22Rv1 (cell line): ENCODE measurements around the gene TMTC3.

Experiments used
- H3K27ac ChIP-seq: fragments of 450-650 bp; 2 replicates; pipeline ENCODE4 v1.5.1; 2017
- ZFX ChIP-seq: fragments of 450-650 bp; IDR thresholded peaks from 2 replicates; pipeline ENCODE4 v1.6.1; 2017; ENCODE audit warnings: antibody characterized with exemption, borderline replicate concordance
- TF ChIP-seq, protein P1 (sequence below): fragments of 450-650 bp; IDR thresholded peaks from 2 replicates; pipeline ENCODE4 v1.5.1; 2017; ENCODE audit warnings: mild to moderate bottlenecking

Gene TMTC3

GRCh38 chr12:88185988-88186387 lies 43.9 kb downstream of the TMTC3 start:
- no peak for TF ChIP-seq ZFX
- TF ChIP-seq, protein P1, sequence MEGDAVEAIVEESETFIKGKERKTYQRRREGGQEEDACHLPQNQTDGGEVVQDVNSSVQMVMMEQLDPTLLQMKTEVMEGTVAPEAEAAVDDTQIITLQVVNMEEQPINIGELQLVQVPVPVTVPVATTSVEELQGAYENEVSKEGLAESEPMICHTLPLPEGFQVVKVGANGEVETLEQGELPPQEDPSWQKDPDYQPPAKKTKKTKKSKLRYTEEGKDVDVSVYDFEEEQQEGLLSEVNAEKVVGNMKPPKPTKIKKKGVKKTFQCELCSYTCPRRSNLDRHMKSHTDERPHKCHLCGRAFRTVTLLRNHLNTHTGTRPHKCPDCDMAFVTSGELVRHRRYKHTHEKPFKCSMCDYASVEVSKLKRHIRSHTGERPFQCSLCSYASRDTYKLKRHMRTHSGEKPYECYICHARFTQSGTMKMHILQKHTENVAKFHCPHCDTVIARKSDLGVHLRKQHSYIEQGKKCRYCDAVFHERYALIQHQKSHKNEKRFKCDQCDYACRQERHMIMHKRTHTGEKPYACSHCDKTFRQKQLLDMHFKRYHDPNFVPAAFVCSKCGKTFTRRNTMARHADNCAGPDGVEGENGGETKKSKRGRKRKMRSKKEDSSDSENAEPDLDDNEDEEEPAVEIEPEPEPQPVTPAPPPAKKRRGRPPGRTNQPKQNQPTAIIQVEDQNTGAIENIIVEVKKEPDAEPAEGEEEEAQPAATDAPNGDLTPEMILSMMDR = no peak
- H3K27ac ChIP-seq = peak overlapping the region; percentile 52

DNA sequence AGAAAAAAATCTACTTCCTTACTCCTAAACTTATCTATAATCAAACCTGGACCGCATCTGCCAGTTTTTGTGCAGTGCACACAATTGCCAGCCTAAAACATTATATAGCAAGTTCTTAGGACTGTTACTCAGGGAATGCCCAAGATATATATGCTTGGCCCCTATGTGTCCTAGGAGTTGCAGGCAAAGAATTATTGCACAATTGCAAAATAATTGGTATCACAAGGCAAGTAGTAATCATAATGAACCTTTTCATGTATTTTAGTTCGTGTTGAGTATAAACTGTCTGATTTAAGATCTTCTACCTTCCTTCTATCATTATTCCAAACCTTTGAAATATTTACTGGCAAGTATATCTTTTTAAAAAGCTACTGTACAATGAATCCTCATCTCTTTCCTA lies 45.5 kb downstream of the TMTC3 start:
- TF ChIP-seq ZFX = no peak
- TF ChIP-seq, protein P1 = no peak
- H3K27ac ChIP-seq = no peak overlapping the region

DNA sequence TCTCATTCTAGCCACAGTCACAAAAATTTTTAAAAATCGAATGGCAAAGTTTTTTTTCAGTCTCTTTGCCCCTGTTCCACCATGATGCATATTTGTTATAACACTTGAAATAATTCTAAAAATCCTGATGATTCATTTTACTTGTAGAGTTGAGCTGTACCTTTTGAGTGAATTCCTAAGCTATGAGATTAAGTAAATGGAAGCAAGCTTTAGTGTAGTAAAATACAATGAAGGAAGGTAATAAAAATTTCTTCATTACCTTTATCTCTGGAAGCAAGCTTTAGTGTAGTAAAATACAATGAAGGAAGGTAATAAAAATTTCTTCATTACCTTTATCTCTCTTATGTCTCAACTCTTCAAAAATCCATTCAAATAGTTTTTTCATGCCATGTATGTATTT lies 46.1 kb downstream of the TMTC3 start:
- TF ChIP-seq, protein P1 = no peak
- no peak for TF ChIP-seq ZFX
- no peak overlapping the region for H3K27ac ChIP-seq

DNA sequence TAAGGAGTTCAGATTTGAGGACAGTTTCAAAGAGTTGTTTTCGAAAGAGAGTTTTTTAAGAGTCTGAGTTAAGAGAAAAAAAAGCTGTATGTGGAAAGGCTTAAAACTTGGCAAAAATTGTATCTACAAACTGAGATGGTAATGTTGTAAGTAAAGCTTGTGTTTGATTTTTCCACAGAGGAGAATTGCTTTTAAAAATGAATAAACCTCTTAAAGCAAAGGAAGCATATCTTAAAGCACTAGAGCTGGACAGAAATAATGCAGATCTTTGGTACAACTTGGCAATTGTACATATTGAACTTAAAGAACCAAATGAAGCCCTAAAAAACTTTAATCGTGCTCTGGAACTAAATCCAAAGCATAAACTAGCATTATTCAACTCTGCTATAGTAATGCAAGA lies 50.3 kb downstream of the TMTC3 start:
- no peak overlapping the region for H3K27ac ChIP-seq
- TF ChIP-seq, protein P1 = no peak
- TF ChIP-seq ZFX = no peak

DNA sequence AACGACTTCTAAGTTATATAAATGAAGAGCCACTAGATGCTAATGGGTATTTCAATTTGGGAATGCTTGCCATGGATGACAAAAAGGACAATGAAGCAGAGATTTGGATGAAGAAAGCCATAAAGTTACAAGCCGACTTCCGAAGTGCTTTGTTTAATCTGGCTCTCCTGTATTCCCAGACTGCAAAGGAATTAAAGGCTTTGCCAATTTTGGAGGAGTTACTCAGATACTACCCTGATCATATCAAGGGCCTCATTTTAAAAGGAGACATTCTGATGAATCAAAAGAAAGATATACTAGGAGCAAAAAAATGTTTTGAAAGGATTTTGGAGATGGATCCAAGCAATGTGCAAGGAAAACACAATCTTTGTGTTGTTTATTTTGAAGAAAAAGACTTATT lies 52.8 kb downstream of the TMTC3 start:
- no peak overlapping the region for H3K27ac ChIP-seq
- TF ChIP-seq ZFX = no peak
- TF ChIP-seq, protein P1 = no peak

GRCh38 chr12:88200029-88200428 lies 57.9 kb downstream of the TMTC3 start:
- H3K27ac ChIP-seq = no peak overlapping the region
- TF ChIP-seq ZFX = no peak
- TF ChIP-seq, protein P1 = no peak

DNA sequence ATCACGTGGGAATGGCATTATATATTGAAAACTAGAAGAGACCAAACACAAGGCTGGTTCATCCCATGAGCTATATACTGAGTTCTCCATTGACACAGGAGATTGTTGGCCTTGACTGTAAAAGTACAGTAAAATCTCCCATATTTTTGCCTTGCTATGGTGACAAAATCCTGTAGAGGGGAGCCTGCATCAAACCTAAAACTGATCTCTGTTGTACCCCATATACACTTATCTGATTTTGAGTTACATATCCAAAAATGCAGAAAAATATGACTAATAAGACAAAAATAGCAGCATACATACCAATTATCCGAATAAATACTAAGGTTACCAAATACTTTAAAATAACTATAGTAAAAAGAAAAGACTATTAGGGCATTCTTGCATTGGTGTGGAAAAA lies 60.4 kb downstream of the TMTC3 start:
- TF ChIP-seq, protein P1 = no peak
- no peak for TF ChIP-seq ZFX
- no peak overlapping the region for H3K27ac ChIP-seq
